Endothelial cell of umbilical vein (primary cell): Measurements from ENCODE around the gene NOX1. TPM values are rescaled to one million over a fixed set of nuclear protein-coding genes. Genes with fewer than 3 reads are reported as not detected.

Experiments
- polyA plus RNA-seq, 4 experiments: library from polyadenylated mRNA; depleted of rRNA in 3 of 4; stranded (reverse) in 3 of 4; unstranded in 1 of 4; fragments of >200 nt; gene quantifications; 2 replicates each; pipeline versions ENCODE4 v1.2.1 to v1.2.3, GENCODE V29; 2011 to 2012; ENCODE audit warnings: missing spikeins in 1 of 4
- small RNA-seq: library from RNA; depleted of rRNA; stranded (forward); fragments of <200 nt; gene quantifications from one replicate; pipeline ENCODE3, GENCODE V24; 2012; ENCODE audit warnings: low replicate concordance, low read depth; ENCODE audit not compliant: insufficient read depth, insufficient read length
- total RNA-seq: library from RNA; stranded (reverse); gene quantifications from 2 replicates; pipeline ENCODE4 v1.2.3, GENCODE V29; 2021

NOX1 gene
- total and polyA plus RNA-seq, 2 donors (not counting 3 experiments of a cell fraction or from before 2014, with no cell fraction given), result not detected

Small RNA genes lying within 50 kb of the gene (small RNA-seq; reads per million reads assigned to genes)
- gene RF00411, result not detected

Other genes with a start within 250 kb of the NOX1 start
- 43.1 and 44.6 TPM in 2 replicates for gene TSPAN6, start 237.6 kb downstream of the NOX1 start, total RNA-seq
- 53.7 and 65.5 TPM in 2 replicates for gene TSPAN6, start 237.6 kb downstream of the NOX1 start, polyA plus RNA-seq
- gene SRPX2, start 230.2 kb downstream of the NOX1 start, total RNA-seq, result 124 and 133 TPM in 2 replicates
- 260 and 265 TPM in 2 replicates for gene SRPX2, start 230.2 kb downstream of the NOX1 start, polyA plus RNA-seq
- gene SYTL4, start 142.2 kb downstream of the NOX1 start, total RNA-seq, result 18.4 and 25.6 TPM in 2 replicates
- 8.1 and 44.1 TPM in 2 replicates for gene SYTL4, start 142.2 kb downstream of the NOX1 start, polyA plus RNA-seq
- gene CSTF2, start 54.0 kb downstream of the NOX1 start, total RNA-seq, result 24.8 and 25.2 TPM in 2 replicates
- gene CSTF2, start 54.0 kb downstream of the NOX1 start, polyA plus RNA-seq, result 14.3 and 18.5 TPM in 2 replicates
- 0.88 and 1.5 TPM in 2 replicates for gene XKRX, start 54.6 kb upstream of the NOX1 start, total RNA-seq
- gene XKRX, start 54.6 kb upstream of the NOX1 start, polyA plus RNA-seq, result 0.33 and 0.37 TPM in 2 replicates
- not detected in 2 replicates for gene ARL13A, start 95.3 kb upstream of the NOX1 start, total RNA-seq
- gene ARL13A, start 95.3 kb upstream of the NOX1 start, polyA plus RNA-seq, result not detected in 2 replicates
- gene TRMT2B, start 177.8 kb upstream of the NOX1 start, total RNA-seq, result 21.3 and 22.9 TPM in 2 replicates
- 15.8 and 18.3 TPM in 2 replicates for gene TRMT2B, start 177.8 kb upstream of the NOX1 start, polyA plus RNA-seq
- 6.5 and 7.2 TPM in 2 replicates for gene TMEM35A, start 204.5 kb upstream of the NOX1 start, total RNA-seq
- gene TMEM35A, start 204.5 kb upstream of the NOX1 start, polyA plus RNA-seq, result 10.4 and 11.0 TPM in 2 replicates
- gene CENPI, start 223.8 kb upstream of the NOX1 start, total RNA-seq, result 25.7 and 28.9 TPM in 2 replicates
- 7.2 and 7.7 TPM in 2 replicates for gene CENPI, start 223.8 kb upstream of the NOX1 start, polyA plus RNA-seq